HepG2 (cell line): Measurements from ENCODE around the gene OBSL1. TPM values are rescaled to one million over a fixed set of nuclear protein-coding genes. Genes with fewer than 3 reads are reported as not detected.

ENCODE experiments used
- HOXA3 ChIP-seq: sonication (generic); formaldehyde crosslinking; IDR thresholded peaks from 2 replicates; pipeline ENCODE4 v1.5.0; 2020; ENCODE audit warnings: missing genetic modification reagents
- KDM2A ChIP-seq: sonication (generic); formaldehyde crosslinking; IDR thresholded peaks from 2 replicates; pipeline ENCODE4 v1.4.0; 2020; ENCODE audit warnings: low read depth, missing genetic modification reagents, borderline replicate concordance
- SAP130 ChIP-seq: IDR thresholded peaks from 2 replicates; pipeline ENCODE4 v1.6.1; 2016; ENCODE audit warnings: low read depth
- SMAD3 ChIP-seq: sonication (generic); formaldehyde crosslinking; IDR thresholded peaks from 2 replicates; pipeline ENCODE4 v1.4.0; 2020; ENCODE audit warnings: missing genetic modification reagents
- TFAP4 ChIP-seq: sonication (generic); IDR thresholded peaks from 2 replicates; pipeline ENCODE4 v1.6.1; 2016; ENCODE audit warnings: low read depth, borderline replicate concordance
- ZC3H4 ChIP-seq: sonication (generic); formaldehyde crosslinking; IDR thresholded peaks from 2 replicates; pipeline ENCODE4 v1.4.0; 2020; ENCODE audit warnings: missing genetic modification reagents, borderline replicate concordance
- ZNF562 ChIP-seq: sonication (generic); formaldehyde crosslinking; IDR thresholded peaks from 2 replicates; pipeline ENCODE4 v1.8.0; 2022; ENCODE audit warnings: missing genetic modification reagents, borderline replicate concordance
- ZNF569 ChIP-seq: sonication (generic); formaldehyde crosslinking; IDR thresholded peaks from 2 replicates; pipeline ENCODE4 v1.5.0; 2020; ENCODE audit warnings: mild to moderate bottlenecking, missing genetic modification reagents, moderate library complexity, borderline replicate concordance
- ZSCAN31 ChIP-seq: sonication (generic); formaldehyde crosslinking; IDR thresholded peaks from 2 replicates; pipeline ENCODE4 v1.5.0; 2020; ENCODE audit warnings: low read depth, mild to moderate bottlenecking, missing genetic modification reagents
- polyA plus RNA-seq, 8 experiments: library from polyadenylated mRNA; depleted of rRNA in 3 of 8; stranded (reverse) in 7 of 8; unstranded in 1 of 8; fragments of >200 nt; fragmentation: Illumina TruSeq in 4 of 8; extraction: Trizol in 4 of 8; gene quantifications; 2 replicates each; pipeline versions ENCODE4 v1.2.1 to v1.2.3, GENCODE V29; 2011 to 2016; ENCODE audit warnings: low read depth in 4 of 8, missing spikeins in 1 of 8, mixed read lengths in 1 of 8; ENCODE audit not compliant: insufficient read depth in 1 of 8
- total RNA-seq, 5 experiments: library from RNA; depleted of rRNA; stranded (reverse); fragments of >200 nt; fragmentation: Illumina TruSeq; extraction: Trizol; gene quantifications; 2 replicates each; pipeline ENCODE4 v1.2.3, GENCODE V29; 2016; ENCODE audit warnings: low read depth in 1 of 5
- TF ChIP-seq, protein P1 (sequence below): sonication (generic); formaldehyde crosslinking; IDR thresholded peaks from 2 replicates; pipeline ENCODE4 v1.4.0; 2020; ENCODE audit warnings: missing genetic modification reagents, mild to moderate bottlenecking, borderline replicate concordance
- TF ChIP-seq, protein P2 (sequence below): sonication (generic); formaldehyde crosslinking; IDR thresholded peaks from 2 replicates; pipeline ENCODE4 v1.9.0; 2021; ENCODE audit warnings: missing genetic modification reagents, mild to moderate bottlenecking, borderline replicate concordance
- TF ChIP-seq, protein P3 (sequence below): sonication (generic); formaldehyde crosslinking; IDR thresholded peaks from 2 replicates; pipeline ENCODE4 v1.4.0; 2020; ENCODE audit warnings: missing genetic modification reagents, borderline replicate concordance

OBSL1 gene
- total and polyA plus RNA-seq, 2 of the 13 experiments (the other 11 are each of a cell fraction or from before 2014, with no cell fraction given) = 86.7 to 218 TPM

GRCh38 chr2:219576505-219577388, 5.4 kb upstream of the OBSL1 start (continued):
- peak; percentile 83 for TF ChIP-seq TFAP4
- peak; percentile 96 for TF ChIP-seq HOXA3
- TF ChIP-seq, protein P1, sequence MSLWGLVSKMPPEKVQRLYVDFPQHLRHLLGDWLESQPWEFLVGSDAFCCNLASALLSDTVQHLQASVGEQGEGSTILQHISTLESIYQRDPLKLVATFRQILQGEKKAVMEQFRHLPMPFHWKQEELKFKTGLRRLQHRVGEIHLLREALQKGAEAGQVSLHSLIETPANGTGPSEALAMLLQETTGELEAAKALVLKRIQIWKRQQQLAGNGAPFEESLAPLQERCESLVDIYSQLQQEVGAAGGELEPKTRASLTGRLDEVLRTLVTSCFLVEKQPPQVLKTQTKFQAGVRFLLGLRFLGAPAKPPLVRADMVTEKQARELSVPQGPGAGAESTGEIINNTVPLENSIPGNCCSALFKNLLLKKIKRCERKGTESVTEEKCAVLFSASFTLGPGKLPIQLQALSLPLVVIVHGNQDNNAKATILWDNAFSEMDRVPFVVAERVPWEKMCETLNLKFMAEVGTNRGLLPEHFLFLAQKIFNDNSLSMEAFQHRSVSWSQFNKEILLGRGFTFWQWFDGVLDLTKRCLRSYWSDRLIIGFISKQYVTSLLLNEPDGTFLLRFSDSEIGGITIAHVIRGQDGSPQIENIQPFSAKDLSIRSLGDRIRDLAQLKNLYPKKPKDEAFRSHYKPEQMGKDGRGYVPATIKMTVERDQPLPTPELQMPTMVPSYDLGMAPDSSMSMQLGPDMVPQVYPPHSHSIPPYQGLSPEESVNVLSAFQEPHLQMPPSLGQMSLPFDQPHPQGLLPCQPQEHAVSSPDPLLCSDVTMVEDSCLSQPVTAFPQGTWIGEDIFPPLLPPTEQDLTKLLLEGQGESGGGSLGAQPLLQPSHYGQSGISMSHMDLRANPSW (CRISPR knock-in tag) = peak; percentile 35; the same call in 1 of the 2 replicates
- TF ChIP-seq, protein P2, sequence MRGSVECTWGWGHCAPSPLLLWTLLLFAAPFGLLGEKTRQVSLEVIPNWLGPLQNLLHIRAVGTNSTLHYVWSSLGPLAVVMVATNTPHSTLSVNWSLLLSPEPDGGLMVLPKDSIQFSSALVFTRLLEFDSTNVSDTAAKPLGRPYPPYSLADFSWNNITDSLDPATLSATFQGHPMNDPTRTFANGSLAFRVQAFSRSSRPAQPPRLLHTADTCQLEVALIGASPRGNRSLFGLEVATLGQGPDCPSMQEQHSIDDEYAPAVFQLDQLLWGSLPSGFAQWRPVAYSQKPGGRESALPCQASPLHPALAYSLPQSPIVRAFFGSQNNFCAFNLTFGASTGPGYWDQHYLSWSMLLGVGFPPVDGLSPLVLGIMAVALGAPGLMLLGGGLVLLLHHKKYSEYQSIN (CRISPR knock-in tag) = no peak
- TF ChIP-seq ZC3H4 (CRISPR knock-in tag) = no peak
- TF ChIP-seq ZSCAN31 (CRISPR knock-in tag) = no peak; the same call in none of the 2 replicates
- TF ChIP-seq SAP130 (CRISPR knock-in tag) = peak; percentile 96
- peak; percentile 90 for TF ChIP-seq KDM2A
- TF ChIP-seq, protein P3, sequence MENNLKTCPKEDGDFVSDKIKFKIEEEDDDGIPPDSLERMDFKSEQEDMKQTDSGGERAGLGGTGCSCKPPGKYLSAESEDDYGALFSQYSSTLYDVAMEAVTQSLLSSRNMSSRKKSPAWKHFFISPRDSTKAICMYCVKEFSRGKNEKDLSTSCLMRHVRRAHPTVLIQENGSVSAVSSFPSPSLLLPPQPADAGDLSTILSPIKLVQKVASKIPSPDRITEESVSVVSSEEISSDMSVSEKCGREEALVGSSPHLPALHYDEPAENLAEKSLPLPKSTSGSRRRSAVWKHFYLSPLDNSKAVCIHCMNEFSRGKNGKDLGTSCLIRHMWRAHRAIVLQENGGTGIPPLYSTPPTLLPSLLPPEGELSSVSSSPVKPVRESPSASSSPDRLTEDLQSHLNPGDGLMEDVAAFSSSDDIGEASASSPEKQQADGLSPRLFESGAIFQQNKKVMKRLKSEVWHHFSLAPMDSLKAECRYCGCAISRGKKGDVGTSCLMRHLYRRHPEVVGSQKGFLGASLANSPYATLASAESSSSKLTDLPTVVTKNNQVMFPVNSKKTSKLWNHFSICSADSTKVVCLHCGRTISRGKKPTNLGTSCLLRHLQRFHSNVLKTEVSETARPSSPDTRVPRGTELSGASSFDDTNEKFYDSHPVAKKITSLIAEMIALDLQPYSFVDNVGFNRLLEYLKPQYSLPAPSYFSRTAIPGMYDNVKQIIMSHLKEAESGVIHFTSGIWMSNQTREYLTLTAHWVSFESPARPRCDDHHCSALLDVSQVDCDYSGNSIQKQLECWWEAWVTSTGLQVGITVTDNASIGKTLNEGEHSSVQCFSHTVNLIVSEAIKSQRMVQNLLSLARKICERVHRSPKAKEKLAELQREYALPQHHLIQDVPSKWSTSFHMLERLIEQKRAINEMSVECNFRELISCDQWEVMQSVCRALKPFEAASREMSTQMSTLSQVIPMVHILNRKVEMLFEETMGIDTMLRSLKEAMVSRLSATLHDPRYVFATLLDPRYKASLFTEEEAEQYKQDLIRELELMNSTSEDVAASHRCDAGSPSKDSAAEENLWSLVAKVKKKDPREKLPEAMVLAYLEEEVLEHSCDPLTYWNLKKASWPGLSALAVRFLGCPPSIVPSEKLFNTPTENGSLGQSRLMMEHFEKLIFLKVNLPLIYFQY (CRISPR knock-in tag) = 0 out of 2 replicates have a peak, but pooled peaks have one; percentile 12
- TF ChIP-seq ZNF562 = no peak
- TF ChIP-seq SMAD3 = peak; percentile 75; the same call in 1 of the 2 replicates
- peak; percentile 89; the same call in 1 of the 2 replicates for TF ChIP-seq ZNF569 (CRISPR knock-in tag)
